ENCODE data around the gene LMCD1.

LMCD1 gene

GRCh38 chr3:8584661-8585060 lies 83.0 kb downstream of the LMCD1 start:
- no peak for DNase-seq (ENCODE audit: low spot score)

- peak; percentile 11 for DNase-seq (ENCODE audit: low spot score)
These were observed 88.4 kb downstream of the LMCD1 start for GRCh38 chr3:8589880-8590556.

GRCh38 chr3:8593021-8593827 lies 91.6 kb downstream of the LMCD1 start:
- peak; percentile 43 for DNase-seq (ENCODE audit: low spot score)

- no peak for DNase-seq (ENCODE audit: low spot score)
These were observed 93.6 kb downstream of the LMCD1 start for GRCh38 chr3:8595252-8595651.

- no peak for DNase-seq (ENCODE audit: low spot score)
These were observed 94.1 kb downstream of the LMCD1 start for GRCh38 chr3:8595695-8596115.

GRCh38 chr3:8596321-8597218 lies 94.9 kb downstream of the LMCD1 start:
- no peak for DNase-seq (ENCODE audit: low spot score)

- DNase-seq (ENCODE audit: low spot score) = no peak
These were observed 95.7 kb downstream of the LMCD1 start for GRCh38 chr3:8597219-8597853.

GRCh38 chr3:8599146-8599545 lies 97.5 kb downstream of the LMCD1 start:
- no peak for DNase-seq (ENCODE audit: low spot score)

- DNase-seq (ENCODE audit: low spot score) = no peak
These were observed 98.8 kb downstream of the LMCD1 start for GRCh38 chr3:8600457-8600856.

GRCh38 chr3:8603115-8603710 lies 101.6 kb downstream of the LMCD1 start:
- DNase-seq (ENCODE audit: low spot score) = no peak

GRCh38 chr3:8604006-8604405 lies 102.4 kb downstream of the LMCD1 start:
- DNase-seq (ENCODE audit: low spot score) = no peak

GRCh38 chr3:8604988-8605387 lies 103.4 kb downstream of the LMCD1 start:
- DNase-seq (ENCODE audit: low spot score) = no peak

GRCh38 chr3:8606701-8607231 lies 105.1 kb downstream of the LMCD1 start:
- no peak for DNase-seq (ENCODE audit: low spot score)

GRCh38 chr3:8607234-8608040 lies 105.8 kb downstream of the LMCD1 start:
- DNase-seq (ENCODE audit: low spot score) = peak; percentile 77

GRCh38 chr3:8608041-8608790 lies 106.6 kb downstream of the LMCD1 start:
- no peak for DNase-seq (ENCODE audit: low spot score)

- no peak for DNase-seq (ENCODE audit: low spot score)
These were observed 107.3 kb downstream of the LMCD1 start for GRCh38 chr3:8608791-8609467.

- no peak for DNase-seq (ENCODE audit: low spot score)
These were observed 109.3 kb downstream of the LMCD1 start for GRCh38 chr3:8610951-8611350.

- DNase-seq (ENCODE audit: low spot score) = no peak
These were observed 116.3 kb downstream of the LMCD1 start for GRCh38 chr3:8617921-8618320.

GRCh38 chr3:8618950-8619349 lies 117.3 kb downstream of the LMCD1 start:
- DNase-seq (ENCODE audit: low spot score) = no peak

Measured in hepatic stellate cell (primary cell).